Measurements from ENCODE around the gene GRAP2. TPM values are rescaled to one million over a fixed set of nuclear protein-coding genes. Genes with fewer than 3 reads are reported as not detected.

Gene GRAP2
- total and polyA plus RNA-seq, 2 of the 13 experiments (the other 11 are each of a cell fraction or from before 2014, with no cell fraction given), result 0.15 TPM; not detected in 1

- in situ Hi-C loops (cut with HindIII; ENCODE audit: extremely low pct_ligation_motif_present, low pct_unique_long_range_greater_than_20kb) (no loop called here), intact Hi-C loops (cut with micrococcal nuclease; ENCODE audit: unreplicated experiment) (no loop called here)
- H3K4me3 ChIP-seq (replicated peaks in 1 of 3; ENCODE audit: insufficient read depth in 1 of 3, low read depth in 2 of 3, low read length in 3 of 3), result no peak overlapping the region
- no TSS peak for BruUV-seq (replicated peaks)
- no peak overlapping the region for H3K4me2 ChIP-seq (ENCODE audit: low read depth, low read length)
- ATAC-seq (no peak), DNase-seq (ENCODE audit: low spot score) (no peak), FAIRE-seq (no peak)
- H4K20me1 ChIP-seq (ENCODE audit: insufficient read depth, low read length), result no peaks in the 10 kb centered on the region
- ChIA-PET CTCF (ENCODE audit: low intra/inter-chr PET ratio, low total read pairs) (no interaction called here), POLR2A (no interaction called here)
- no peaks in the 10 kb centered on the region for H3K9me3 ChIP-seq (ENCODE audit: low read length)
- H3K79me2 ChIP-seq (ENCODE audit: insufficient read depth, low read length), result no peaks in the 10 kb centered on the region
- TF ChIP-seq PHF5A (CRISPR knock-in tag; IDR thresholded peaks at IDR 0.05; ENCODE audit: low read depth, unreplicated experiment), result no peak
- TF ChIP-seq ZFP82 (CRISPR knock-in tag; IDR thresholded peaks at IDR 0.05; ENCODE audit: borderline replicate concordance), result no peak
- TF ChIP-seq ZFP37 (CRISPR knock-in tag; IDR thresholded peaks at IDR 0.05; ENCODE audit: borderline replicate concordance), result no peak
- TF ChIP-seq ZKSCAN1 (IDR thresholded peaks at IDR 0.05; ENCODE audit: low read length), result no peak
- no peak for TF ChIP-seq ZNF766 (CRISPR knock-in tag; IDR thresholded peaks at IDR 0.05; ENCODE audit: borderline replicate concordance)
- no peaks in the 10 kb centered on the region for H3K36me3 ChIP-seq (replicated peaks in 1 of 2; ENCODE audit: control insufficient read depth in 1 of 2, insufficient read depth in 2 of 2, low read length in 2 of 2)
- 11% methylated on average over 9 of the region's 11 CpGs for WGBS (ENCODE audit: low lambda C conversion rate)
- H3K4me1 ChIP-seq (ENCODE audit: insufficient read depth, low read length), result no peaks in the 10 kb centered on the region
- H3K27me3 ChIP-seq (ENCODE audit: control insufficient read depth in 1 of 2, insufficient read depth in 2 of 2, low read length in 2 of 2), result peaks cover 2 to 45% of the 10 kb centered on the region in 2 experiments; a peak in 3 of 5 replicates
- no peak overlapping the region for H3K9ac ChIP-seq (ENCODE audit: insufficient read depth, low read depth, low read length)
- H2AFZ ChIP-seq (ENCODE audit: low read length), result no peak overlapping the region
- no peak overlapping the region for H3K27ac ChIP-seq (ENCODE audit: extremely low read length, insufficient read depth, low read length)
These were observed 108.4 kb downstream of the GRAP2 start for GRCh38 chr22:40009292-40009774.

- Histone ChIP-seq H4K20me1 (ENCODE audit: insufficient read depth, low read length) (no peaks in the 10 kb centered on the region), H3K79me2 (ENCODE audit: insufficient read depth, low read length) (no peaks in the 10 kb centered on the region), H3K9ac (ENCODE audit: insufficient read depth, low read depth, low read length) (no peak overlapping the region), H3K4me3 (replicated peaks in 1 of 3; ENCODE audit: insufficient read depth in 1 of 3, low read depth in 2 of 3, low read length in 3 of 3) (no peak overlapping the region), H3K27ac (ENCODE audit: extremely low read length, insufficient read depth, low read length) (no peak overlapping the region), H3K36me3 (replicated peaks in 1 of 2; ENCODE audit: control insufficient read depth in 1 of 2, insufficient read depth in 2 of 2, low read length in 2 of 2) (no peaks in the 10 kb centered on the region), H3K4me1 (ENCODE audit: insufficient read depth, low read length) (peaks cover 7% of the 10 kb centered on the region), H3K4me2 (ENCODE audit: low read depth, low read length) (no peak overlapping the region), H3K27me3 (ENCODE audit: control insufficient read depth in 1 of 2, insufficient read depth in 2 of 2, low read length in 2 of 2) (peaks cover 4 to 45% of the 10 kb centered on the region in 2 experiments; a peak in 3 of 5 replicates), H2AFZ (ENCODE audit: low read length) (no peak overlapping the region), H3K9me3 (ENCODE audit: low read length) (no peaks in the 10 kb centered on the region)
- no peak for FAIRE-seq
- POLR2A ChIA-PET, result no interaction called here
- 52% methylated on average over 18 of the region's 24 CpGs for WGBS (ENCODE audit: low lambda C conversion rate)
- no peak for ATAC-seq
- intact Hi-C loops (cut with micrococcal nuclease; ENCODE audit: unreplicated experiment) (no loop called here), in situ Hi-C loops (cut with HindIII; ENCODE audit: extremely low pct_ligation_motif_present, low pct_unique_long_range_greater_than_20kb) (no loop called here)
- CTCF ChIA-PET (ENCODE audit: low intra/inter-chr PET ratio, low total read pairs), result no interaction called here
- DNase-seq (ENCODE audit: low spot score), result no peak
- no TSS peak for BruUV-seq (replicated peaks)
- no peak for TF ChIP-seq ZNF180 (CRISPR knock-in tag; IDR thresholded peaks at IDR 0.05; ENCODE audit: borderline replicate concordance, low read depth)
- no peak for TF ChIP-seq MAFF (IDR thresholded peaks at IDR 0.05; ENCODE audit: low read depth, low read length)
- no peak for TF ChIP-seq BRD4 (CRISPR knock-in tag; IDR thresholded peaks at IDR 0.05)
- no peak for TF ChIP-seq HDAC2 (CRISPR knock-in tag; IDR thresholded peaks at IDR 0.05)
- no peak for TF ChIP-seq SNAPC5 (CRISPR knock-in tag; IDR thresholded peaks at IDR 0.05; ENCODE audit: borderline replicate concordance)
These were observed 109.2 kb downstream of the GRAP2 start for GRCh38 chr22:40009951-40010671.

Measured in HepG2 (cell line).